Suppressor macrophage (primary cell): ENCODE measurements around the gene FMO4.
"Not testable (repeated sequence)": the region's sequence is repeated elsewhere in the genome, so short reads cannot be mapped to it uniquely, and the experiment has no call there.

Experiments used
- DNase-seq, 4 experiments: peaks; one replicate each; pipeline ENCODE4 v3.0.0-alpha.2; 2020 to 2022

Gene FMO4

DNA sequence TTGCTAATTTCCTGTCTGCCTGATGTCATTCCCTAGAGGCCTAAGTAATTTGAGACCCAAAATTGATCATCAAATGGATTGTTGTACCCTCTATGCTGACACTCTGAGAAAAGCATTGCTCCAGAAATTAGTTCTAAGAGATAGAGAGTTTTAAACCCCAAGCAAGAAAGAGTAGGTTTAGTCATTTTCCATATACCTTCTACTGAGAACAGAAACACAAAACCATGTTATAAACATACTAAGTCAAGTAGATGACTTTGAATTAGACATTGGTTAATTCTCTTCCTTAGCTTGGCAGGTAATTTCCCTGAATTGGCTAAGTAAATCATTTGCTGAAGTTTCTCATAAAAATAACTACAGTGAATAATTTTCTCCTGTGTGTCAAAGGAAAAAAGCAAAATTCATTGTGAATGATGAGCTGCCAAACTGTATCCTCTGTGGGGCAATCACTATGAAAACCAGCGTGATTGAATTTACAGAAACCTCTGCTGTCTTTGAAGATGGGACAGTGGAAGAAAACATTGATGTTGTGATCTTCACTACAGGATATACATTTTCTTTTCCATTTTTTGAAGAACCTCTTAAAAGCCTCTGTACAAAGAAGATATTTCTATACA lies 20.1 kb downstream of the FMO4 start:
- no peak for DNase-seq

DNA sequence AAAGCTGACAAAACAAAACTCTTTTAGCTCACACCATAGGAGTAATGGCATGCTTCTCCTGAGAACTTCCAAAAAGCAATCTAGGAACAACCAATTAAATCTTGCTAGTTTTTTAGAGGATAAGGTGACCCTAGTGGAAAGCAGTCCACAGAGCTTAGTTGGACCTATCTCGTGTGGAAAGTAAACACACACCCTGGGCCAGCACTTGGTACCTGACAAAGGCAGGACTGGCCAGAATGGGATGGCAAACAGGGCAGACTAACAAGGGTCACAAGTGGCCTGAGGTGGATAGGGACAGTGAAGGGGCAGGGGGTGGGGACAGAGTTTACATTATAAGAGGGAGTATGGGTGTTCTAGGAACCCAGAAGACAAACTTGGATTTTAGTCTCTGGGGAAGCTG lies 22.0 kb downstream of the FMO4 start:
- DNase-seq = no peak

DNA sequence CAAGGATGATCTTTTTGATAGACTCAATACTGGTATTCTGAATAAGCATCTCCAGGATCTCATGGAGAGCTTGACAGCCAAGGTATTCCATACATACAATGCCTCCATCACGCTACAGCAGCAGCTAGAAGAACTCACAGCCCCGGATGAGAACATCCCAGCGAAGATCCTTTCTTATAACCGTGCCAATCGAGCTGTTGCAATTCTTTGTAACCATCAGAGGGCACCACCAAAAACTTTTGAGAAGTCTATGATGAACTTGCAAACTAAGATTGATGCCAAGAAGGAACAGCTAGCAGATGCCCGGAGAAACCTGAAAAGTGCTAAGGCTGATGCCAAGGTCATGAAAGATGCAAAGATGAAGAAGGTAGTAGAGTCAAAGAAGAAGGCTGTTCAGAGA lies 25.4 kb downstream of the FMO4 start:
- not testable (repeated sequence) for DNase-seq

DNA sequence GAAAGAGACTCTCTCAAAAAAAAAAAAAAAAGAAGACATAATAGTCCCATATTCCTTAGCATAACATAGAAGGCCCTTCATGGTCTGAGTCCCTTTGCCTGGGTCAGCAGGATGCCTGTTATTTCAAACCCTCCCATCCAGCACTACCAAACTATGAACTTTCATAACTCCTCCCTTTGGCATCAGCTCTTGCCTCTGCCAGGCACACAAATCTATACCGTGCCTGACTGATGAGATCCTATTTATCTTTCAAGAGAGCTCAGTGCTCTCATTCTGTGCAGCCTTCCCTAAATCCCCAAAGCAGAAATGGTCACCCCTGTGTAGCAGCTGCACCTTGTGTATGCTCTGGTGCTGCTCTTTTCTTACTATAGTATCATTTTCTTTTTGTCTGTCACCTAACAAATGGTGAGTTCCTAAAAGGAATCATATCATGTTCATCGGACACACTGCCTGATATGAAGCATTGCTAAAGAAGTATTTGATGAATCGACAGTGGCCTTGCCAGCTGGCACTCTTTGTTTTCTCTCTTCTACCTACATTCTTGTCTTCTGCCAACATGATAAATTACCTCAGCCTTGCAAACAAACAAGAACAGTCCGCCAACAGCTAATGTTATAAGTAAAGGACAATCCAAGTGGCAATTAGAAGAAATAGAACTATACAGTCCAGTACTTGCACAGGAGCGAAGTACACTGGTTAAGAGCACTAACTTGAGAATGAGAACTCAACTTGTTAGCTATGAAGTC lies 29.9 kb downstream of the FMO4 start:
- no peak for DNase-seq

DNA sequence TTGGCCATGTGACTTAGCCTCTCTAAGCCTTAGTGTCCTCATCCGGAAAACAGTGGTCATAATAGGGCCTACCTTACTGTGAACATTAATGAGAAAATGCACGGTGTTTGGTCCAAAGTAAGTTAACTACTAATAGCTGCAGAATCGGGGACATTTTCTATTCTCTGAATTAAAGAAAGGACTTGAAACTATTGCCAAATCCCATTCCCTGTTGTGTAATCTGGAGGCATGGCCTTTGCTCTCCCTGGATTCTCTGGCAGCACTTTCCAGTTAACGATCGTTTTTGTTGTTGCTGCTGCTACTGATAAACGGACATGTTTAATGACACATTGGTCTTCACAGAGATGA lies 30.5 kb downstream of the FMO4 start:
- no peak for DNase-seq

DNA sequence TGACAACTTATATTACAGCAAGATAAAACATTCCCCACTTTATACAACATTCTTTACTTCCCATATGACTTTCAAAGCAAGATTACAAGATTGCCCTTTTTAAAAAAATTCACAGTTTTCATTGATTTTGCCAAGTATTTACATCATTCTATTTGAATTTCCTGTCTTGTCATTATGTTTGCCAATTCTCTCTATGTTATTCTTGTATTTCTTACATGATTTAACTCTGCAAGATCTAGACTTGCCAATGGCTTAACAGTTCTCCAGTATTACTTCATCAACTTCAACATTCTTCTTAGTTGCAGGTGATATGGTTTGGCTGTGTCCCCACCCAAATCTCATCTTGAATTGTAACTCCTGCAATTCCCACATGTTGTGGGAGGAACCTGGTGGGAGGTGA lies 31.6 kb downstream of the FMO4 start:
- no peak for DNase-seq

DNA sequence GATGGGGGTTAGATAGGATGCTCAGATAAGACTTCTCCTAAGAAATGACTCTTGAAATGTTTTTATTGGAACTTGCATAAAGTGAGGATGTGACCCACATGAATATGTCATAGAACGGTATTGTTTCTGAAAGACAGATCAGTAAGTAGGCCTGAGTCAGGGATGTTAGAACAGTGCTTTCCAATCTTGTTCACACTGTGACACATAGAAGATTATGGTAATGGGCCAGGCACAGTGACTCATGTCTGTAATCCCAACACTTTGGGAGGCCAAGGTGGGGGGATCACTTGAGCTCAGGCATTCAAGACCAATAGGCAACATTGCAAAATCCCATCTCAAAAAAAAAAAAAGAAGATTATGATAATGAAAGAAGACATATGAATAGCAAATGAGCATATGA lies 32.9 kb downstream of the FMO4 start:
- no peak for DNase-seq

DNA sequence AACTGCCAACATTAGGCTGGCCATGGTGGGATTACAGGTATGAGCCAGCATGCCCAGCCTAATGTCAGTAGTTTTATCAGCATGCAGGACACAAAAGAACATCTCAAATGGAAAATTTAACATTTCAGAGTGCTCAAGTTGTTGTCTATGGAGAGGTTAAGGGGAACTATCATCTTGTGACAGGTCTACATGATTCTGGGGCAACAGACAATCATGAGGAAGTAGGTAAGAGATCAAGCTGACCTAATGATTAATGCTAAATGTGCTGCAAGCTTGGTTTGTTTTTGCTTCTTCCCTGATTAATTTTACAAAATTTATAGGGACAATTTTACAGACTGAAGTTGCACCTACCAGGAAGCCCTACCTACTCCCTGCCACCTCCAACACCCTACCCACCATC lies 36.6 kb downstream of the FMO4 start:
- peak; percentile 30 to 81 (median 56) for DNase-seq

DNA sequence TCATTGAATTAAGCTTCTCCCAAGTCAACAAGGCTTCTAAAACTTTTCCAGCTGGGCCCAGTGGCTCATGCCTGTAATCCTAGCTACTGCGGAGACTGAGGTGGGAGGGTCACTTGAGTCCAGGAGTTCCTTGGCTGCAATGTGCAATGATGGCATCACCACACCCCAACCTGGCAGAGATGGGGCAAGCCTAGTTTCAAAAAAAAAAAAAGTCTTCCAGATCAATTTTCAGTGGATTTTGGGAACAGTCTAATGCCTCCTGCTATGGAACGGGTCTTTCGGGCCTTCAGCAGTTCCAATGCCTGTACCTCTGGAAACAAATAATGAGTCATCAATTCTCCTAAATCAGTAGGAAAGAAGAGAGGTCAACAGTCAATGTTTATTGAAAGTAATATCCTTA lies 38.0 kb downstream of the FMO4 start:
- DNase-seq = no peak

DNA sequence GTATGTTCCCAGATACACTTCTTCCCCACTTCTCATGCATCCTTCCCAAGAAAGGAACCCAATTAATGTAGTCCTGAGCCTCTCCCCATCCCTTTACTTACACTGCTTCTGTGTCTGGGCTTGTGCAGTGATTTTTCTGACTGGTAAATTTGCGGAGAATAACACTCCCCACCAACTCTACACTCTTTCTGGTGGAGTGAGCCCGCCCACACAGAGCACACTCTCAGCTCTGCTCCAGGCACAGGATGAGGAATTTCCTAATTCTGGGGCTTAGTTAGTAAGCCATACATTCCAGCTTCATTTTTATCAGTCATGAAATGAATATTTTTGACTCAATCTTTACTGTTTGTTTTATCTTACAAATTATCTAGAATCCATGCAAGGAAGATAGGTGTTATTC lies 38.6 kb downstream of the FMO4 start:
- DNase-seq = peak in 3 of 4 experiments; percentile 19 to 44 (median 43)

DNA sequence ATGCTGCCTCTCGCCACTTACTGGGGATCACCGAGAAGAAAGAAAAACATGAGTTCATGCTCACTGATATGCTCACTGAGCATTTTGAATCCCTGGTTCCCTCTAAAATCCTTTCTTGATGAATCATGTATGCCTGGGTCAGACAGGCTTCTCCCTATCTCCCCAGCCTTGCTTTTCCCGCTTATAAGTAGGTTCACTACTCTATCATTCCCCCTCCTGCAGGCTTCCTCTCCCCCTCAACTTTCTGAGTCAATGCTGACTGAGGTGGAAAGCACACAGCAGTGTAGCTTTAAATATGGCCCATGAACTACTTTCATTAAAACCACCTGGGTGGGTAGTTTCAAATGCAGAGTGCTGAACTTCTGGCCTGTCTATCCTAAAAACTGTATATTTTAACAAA lies 41.7 kb downstream of the FMO4 start:
- no peak for DNase-seq

DNA sequence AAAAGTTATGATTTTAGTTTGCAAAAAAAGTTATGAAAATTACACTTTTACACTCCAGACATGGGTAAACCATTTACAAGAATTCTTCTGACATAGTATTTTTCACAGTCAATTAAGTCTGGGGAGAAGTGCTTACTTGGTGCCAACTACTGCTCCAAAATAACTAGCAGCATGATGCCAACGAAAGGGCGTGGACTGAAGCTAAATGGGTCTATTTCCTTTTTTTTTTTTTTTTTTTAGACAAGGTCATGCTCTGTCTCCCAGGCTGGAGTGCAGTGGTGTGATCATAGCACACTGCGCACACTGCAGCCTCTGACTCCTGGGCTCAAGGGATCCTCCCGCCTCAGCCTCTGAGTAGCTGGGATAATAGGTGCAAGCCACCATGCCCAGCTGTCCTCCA lies 43.2 kb downstream of the FMO4 start:
- peak in 1 of 4 experiments; percentile 3 for DNase-seq

DNA sequence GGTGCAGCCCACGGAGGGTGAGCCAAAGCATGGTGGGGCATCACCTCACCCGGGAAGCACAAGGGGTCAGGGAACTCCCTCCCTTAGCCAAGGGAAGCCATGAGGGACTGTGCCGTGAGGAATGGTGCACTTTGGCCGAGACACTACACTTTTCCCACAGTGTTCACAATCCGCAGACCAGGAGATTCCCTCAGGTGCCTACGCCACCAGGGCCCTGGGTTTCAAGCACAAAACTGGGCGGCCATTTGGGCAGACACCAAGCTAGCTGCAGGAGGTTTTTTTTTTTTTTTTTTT lies 45.3 kb downstream of the FMO4 start:
- DNase-seq = not testable (repeated sequence)

DNA sequence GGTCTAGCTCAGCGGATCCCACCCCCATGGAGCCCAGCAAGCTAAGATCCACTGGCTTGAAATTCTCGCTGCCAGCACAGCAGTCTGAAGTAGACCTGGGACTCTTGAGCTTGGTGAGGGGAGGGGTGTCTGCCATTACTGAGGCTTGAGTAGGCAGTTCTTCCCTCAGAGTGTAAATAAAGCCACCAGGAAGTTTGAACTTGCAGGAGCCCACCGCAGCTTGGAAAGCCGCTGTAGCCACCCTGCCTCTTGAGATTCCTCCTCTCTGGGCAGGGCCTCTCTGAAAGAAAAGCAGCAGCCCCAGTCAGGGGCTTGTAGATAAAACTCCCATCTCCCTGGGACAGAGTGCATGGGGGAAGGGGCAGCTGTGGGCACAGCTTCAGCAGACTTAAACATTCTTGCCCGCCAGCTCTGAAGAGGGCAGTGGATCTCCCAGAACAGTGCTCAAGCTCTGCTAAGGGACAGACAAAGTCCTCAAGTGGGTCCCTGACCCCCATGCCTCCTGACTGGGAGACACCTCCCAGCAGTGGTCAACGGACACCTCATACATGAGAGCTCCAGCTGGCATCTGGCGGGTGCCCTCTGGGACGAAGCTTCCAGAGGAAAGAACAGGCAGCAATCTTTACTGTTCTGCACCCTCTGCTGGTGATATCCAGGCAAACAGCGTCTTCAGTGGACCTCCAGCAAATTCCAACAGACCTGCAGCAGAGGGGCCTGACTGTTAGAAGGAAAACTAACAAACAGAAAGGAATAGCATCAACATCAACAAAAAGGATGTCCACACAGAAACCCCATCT lies 45.9 kb downstream of the FMO4 start:
- peak in 1 of 4 experiments; percentile 5 for DNase-seq

DNA sequence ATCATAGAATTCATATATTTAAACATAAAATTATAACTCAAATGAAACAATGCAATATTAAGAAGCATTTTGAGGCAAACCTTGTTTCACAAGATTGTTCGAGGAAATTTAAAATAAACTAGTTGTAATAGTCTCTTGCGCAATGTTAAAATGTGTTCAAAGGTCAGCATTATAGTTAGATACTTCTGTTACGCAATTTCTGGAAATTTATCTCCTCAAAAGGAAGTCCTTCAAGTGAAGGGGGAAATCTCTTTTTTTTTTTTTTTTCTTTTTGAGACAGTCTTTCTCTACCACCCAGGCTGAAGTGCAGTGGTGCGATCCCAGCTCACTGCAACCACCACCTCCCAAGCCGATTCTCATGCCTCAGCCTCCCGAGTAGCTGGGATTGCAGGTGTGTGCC lies 52.1 kb downstream of the FMO4 start:
- peak in 2 of 4 experiments; percentile 83 to 89 for DNase-seq

DNA sequence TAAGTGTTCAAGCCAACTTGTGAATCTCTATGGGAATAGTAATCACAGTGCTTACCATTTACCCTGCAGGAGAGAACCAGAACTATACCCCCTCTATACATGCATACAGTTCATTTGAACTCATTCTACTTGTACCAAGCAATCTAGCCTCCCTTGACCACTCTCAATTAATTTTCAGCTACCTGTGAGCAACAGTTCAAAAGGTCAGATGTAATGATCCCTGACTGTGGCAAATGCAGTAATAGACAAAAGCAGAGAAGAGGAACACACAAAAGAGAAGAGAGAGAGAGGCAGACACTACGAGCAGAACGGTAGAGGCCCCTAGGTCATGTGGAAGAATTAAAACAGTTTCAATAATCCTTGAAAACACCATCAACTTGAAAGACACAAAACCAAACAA lies 52.8 kb downstream of the FMO4 start:
- DNase-seq = no peak

DNA sequence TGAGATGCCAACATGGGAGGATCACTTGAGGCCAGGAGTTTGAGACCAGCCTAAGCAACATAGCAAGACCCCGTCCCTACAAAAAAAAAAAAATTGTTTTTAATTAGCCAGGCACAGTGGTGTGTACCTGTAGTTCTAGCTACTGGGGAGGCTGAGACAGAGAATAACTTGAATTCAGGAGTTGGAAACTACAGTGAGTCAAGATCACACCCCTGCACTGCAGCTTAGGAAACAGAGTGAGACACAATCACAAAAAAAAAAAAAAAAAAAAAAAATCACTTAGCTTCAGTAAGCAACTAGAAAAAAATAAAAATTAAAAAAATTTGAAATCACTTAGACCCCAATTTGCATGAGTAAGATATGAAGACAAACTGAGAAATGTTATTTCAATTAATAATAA lies 53.5 kb downstream of the FMO4 start:
- peak in 3 of 4 experiments; percentile 18 to 27 (median 24) for DNase-seq

DNA sequence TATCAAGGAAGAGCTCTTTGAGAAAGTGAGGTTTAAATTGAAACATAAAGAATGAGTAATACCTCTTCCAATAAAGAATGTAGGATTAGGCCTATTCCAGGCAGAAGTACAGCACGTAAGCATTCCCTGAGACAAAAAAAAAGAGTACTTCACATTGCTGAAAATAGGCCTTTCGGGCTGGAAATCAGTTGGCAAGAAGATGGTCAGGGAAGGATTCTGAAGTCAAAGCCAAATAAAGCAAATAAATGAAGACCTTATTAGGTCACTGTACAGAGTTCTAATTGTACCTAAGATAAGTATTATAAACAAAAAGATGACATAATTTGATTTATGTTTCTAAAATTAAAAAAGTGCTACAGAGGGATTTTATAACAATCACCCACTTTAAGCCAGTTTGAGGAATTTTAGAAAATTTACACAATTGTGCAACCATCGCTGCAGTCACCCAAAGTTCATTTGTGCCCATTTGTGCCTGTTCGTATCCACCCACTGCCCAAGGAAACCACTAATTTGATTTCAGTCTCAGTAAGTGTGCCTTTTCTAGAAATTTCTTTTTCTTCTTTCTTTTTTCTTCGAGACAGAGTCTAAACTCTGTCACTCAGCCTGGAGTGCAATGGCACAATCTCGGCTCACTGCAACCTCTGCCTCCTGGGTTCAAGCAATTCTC lies 58.6 kb downstream of the FMO4 start:
- DNase-seq = no peak

DNA sequence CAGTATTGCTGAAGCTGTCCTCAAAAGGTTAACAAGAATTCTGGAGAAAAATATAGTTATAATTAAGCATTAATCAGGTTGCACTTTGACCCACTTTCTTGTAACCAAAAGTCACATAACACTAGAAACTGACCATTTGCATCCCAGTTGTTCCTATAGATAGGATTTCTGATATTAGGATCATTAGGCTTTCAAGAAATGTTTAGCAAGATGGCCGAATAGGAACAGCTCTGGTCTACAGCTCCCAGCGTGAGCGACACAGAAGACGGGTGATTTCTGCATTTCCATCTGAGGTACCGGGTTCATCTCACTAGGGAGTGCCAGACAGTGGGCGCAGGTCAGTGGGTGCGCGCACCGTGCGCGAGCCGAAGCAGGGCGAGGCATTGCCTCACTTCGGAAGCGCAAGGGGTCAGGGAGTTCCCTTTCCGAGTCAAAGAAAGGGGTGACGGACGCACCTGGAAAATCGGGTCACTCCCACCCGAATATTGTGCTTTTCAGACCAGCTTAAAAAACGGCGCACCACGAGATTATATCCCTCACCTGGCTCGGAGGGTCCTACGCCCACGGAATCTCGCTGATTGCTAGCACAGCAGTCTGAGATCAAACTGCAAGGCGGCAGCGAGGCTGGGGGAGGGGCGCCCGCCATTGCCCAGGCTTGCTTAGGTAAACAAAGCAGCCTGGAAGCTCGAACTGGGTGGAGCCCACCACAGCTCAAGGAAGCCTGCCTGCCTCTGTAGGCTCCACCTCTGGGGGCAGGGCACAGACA lies 59.6 kb downstream of the FMO4 start:
- DNase-seq = not testable (repeated sequence)

DNA sequence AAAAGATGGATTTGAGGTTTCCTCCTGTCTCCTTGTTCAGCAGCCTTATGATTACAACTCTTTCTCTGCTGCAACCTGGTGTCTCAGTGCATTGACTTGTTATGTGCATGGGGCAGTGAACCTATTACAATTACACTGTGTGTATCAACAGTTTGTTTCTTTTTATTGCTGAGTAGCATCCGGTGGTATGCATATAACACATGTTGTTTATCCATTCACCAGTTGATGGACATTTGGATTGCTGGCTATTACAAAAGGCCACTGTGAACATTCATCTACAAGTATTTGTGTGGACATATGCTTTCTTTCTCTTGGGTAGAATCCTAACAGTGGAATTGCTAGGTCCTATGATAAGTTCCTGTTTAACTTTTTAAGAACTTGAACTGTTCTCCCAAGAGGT lies 65.9 kb downstream of the FMO4 start:
- DNase-seq = no peak

DNA sequence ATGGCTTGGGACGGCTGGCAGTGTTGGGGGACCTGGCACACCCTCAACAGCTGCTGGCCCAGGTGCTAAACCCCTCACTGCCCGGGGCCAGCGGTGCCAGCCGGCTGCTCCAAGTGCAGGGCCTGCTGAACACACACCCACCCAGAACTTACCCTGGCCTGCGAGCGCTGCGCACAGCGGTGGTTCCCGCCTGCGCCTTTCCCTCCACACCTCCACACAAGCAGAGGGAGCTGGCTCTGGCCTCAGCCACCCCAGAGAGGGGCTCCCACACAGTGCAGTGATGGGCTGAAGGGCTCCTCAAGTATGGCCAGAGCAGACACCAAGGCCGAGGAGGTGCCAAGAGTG lies 67.9 kb downstream of the FMO4 start:
- DNase-seq = no peak

DNA sequence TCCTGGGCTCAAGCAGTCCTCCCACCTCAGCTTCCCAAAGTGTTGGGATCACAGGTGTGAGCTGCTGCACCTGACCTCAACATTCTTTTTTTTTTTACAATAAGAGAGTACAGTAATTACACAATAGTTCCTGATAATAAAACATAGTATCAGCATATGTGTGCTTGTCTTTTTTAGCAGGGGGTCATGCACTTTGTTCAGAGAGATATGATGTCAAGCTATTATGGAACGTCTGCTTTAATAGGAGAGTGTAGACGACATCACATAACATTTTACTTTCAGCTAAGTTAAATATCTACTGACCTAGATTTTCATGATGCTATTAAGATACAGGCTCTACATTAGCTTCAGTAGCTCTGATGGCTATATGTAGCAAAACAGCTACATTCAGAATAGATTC lies 70.5 kb downstream of the FMO4 start:
- no peak for DNase-seq

DNA sequence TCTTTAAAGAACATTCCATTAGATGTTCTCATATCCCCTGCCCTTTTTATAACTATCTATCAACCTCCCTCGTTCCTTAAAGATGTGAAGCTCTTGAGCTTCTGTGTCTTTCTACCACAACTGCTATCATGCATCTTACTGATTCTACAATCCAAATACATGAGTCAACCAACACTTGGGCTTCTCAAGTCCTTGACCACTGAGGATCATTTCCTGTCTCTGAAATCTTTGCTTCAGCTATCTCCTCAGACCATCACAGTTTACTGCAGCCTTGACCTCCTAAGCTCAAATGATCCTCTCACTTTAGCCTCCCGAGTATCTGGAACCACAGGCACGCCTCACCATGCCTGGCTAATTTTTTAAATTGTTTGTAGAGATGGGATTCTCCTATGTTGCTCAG lies 75.2 kb downstream of the FMO4 start:
- DNase-seq = no peak
